GM18873 (cell line): ENCODE data around the gene KCNQ2.

Experiments used
- ATAC-seq: cut with Tn5 transposase; IDR thresholded peaks from one replicate; pipeline ENCODE4 v1.9.1; 2021; ENCODE audit warnings: mild to moderate bottlenecking, moderate library complexity, moderate number of reproducible peaks; ENCODE audit not compliant: unreplicated experiment, low FRiP score

The KCNQ2 gene

GRCh38 chr20:63363013-63363957 is 109.2 kb downstream of the KCNQ2 start:
- no peak for ATAC-seq

- ATAC-seq = no peak
Measured at GRCh38 chr20:63362436-63363009, 109.9 kb downstream of the KCNQ2 start.

- ATAC-seq = no peak
Measured at GRCh38 chr20:63361519-63362435, 110.7 kb downstream of the KCNQ2 start.

- ATAC-seq = no peak
Measured at GRCh38 chr20:63360850-63361518, 111.5 kb downstream of the KCNQ2 start, which contains the start of gene CHRNA4. CHRNA4 (minus strand) TSS chr20:63361349; CDS start chr20:63361165, 184 bp downstream.

GRCh38 chr20:63359937-63360849 is 112.3 kb downstream of the KCNQ2 start:
- ATAC-seq = no peak

GRCh38 chr20:63359164-63359934 is 113.1 kb downstream of the KCNQ2 start:
- ATAC-seq = no peak

- ATAC-seq = no peak
Measured at GRCh38 chr20:63357921-63358905, 114.2 kb downstream of the KCNQ2 start.

- ATAC-seq = no peak
Measured at GRCh38 chr20:63356931-63357879, 115.2 kb downstream of the KCNQ2 start.

- ATAC-seq = no peak
Measured at GRCh38 chr20:63356511-63356910, 115.9 kb downstream of the KCNQ2 start.

GRCh38 chr20:63355781-63356295 is 116.6 kb downstream of the KCNQ2 start:
- ATAC-seq = no peak

GRCh38 chr20:63354636-63355350 is 117.7 kb downstream of the KCNQ2 start:
- ATAC-seq = no peak

- no peak for ATAC-seq
Measured at GRCh38 chr20:63352811-63353221, 119.6 kb downstream of the KCNQ2 start.

- no peak for ATAC-seq
Measured at GRCh38 chr20:63351811-63352591, 120.5 kb downstream of the KCNQ2 start.

GRCh38 chr20:63351326-63351700 is 121.1 kb downstream of the KCNQ2 start:
- ATAC-seq = no peak
